Ascending aorta (tissue), 2 donors: Measurements from ENCODE around the gene RASSF5. TPM values are rescaled to one million over a fixed set of nuclear protein-coding genes. Genes with fewer than 3 reads are reported as not detected.

Source experiments
- DNase-seq, 2 donors: peaks; one replicate each; pipeline ENCODE4 v3.0.0-alpha.2; 2019; ENCODE audit warnings: low spot score in 2 of 2
- H3K27ac ChIP-seq, 2 donors: fragments of 200-600 bp; sonication (generic); one replicate each; pipeline ENCODE4 v1.5.1; 2016 to 2017; ENCODE audit warnings: mild to moderate bottlenecking in 1 of 2
- H3K27me3 ChIP-seq: fragments of 200-600 bp; sonication (generic); one replicate; pipeline ENCODE4 v1.5.1; 2017
- H3K36me3 ChIP-seq, 2 donors: fragments of 200-600 bp; sonication (generic); one replicate each; pipeline ENCODE4 v1.5.1; 2016
- H3K4me1 ChIP-seq, 2 donors: fragments of 200-600 bp; sonication (generic); one replicate each; pipeline ENCODE4 v1.5.1; 2016 to 2017; ENCODE audit warnings: mild to moderate bottlenecking in 1 of 2
- H3K4me3 ChIP-seq, 2 donors: fragments of 200-600 bp; sonication (generic); one replicate each; pipeline ENCODE4 v1.5.1; 2016 to 2017; ENCODE audit warnings: mild to moderate bottlenecking in 1 of 2
- H3K9me3 ChIP-seq, 2 donors: fragments of 200-600 bp; sonication (generic); one replicate each; pipeline ENCODE4 v1.5.1; 2016
- intact Hi-C: fragments of 100-400 bp; cut with DNase I; formaldehyde crosslinking; loops from one replicate; pipeline ENCODE4 v1.15.1; 2023
- total RNA-seq: library from RNA; depleted of rRNA; stranded (reverse); fragments of >200 nt; gene quantifications from one replicate; pipeline ENCODE4 v1.1.0, GENCODE V29; 2016
- TF ChIP-seq, protein P1 (sequence below), 3 experiments: fragments of 200-600 bp in 2 of 3; fragments of 450-650 bp in 1 of 3; sonication (generic) in 2 of 3; IDR thresholded peaks; one replicate each; pipeline ENCODE4 v1.5.1; 2016 to 2019; ENCODE audit warnings: antibody characterized with exemption in 3 of 3, mild to moderate bottlenecking in 1 of 3, moderate library complexity in 1 of 3

Gene RASSF5
- total RNA-seq, 1 donor from 2014 or later = 8.9 TPM

DNA sequence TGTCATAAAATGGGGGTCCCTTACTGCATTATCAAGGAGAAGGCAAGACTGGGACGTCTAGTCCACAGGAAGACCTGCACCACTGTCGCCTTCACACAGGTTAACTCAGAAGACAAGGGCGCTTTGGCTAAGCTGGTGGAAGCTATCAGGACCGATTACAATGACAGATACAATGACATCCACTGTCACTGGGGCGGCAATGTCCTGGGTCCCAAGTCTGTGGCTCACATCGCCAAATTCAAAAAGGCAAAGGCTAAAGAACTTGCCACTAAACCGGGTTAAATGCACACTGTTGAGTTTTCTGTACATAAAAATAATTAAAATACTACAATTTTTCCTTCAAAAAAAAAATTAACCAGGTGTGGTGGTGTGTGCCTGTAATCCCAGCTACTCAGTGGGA is 22.1 kb downstream of the RASSF5 start:
- H3K27ac ChIP-seq = no peak overlapping the region
- intact Hi-C loops = no loop called here
- no peak overlapping the region for H3K4me3 ChIP-seq
- no peaks in the 10 kb centered on the region for H3K27me3 ChIP-seq
- no peaks in the 10 kb centered on the region for H3K4me1 ChIP-seq
- TF ChIP-seq, protein P1, sequence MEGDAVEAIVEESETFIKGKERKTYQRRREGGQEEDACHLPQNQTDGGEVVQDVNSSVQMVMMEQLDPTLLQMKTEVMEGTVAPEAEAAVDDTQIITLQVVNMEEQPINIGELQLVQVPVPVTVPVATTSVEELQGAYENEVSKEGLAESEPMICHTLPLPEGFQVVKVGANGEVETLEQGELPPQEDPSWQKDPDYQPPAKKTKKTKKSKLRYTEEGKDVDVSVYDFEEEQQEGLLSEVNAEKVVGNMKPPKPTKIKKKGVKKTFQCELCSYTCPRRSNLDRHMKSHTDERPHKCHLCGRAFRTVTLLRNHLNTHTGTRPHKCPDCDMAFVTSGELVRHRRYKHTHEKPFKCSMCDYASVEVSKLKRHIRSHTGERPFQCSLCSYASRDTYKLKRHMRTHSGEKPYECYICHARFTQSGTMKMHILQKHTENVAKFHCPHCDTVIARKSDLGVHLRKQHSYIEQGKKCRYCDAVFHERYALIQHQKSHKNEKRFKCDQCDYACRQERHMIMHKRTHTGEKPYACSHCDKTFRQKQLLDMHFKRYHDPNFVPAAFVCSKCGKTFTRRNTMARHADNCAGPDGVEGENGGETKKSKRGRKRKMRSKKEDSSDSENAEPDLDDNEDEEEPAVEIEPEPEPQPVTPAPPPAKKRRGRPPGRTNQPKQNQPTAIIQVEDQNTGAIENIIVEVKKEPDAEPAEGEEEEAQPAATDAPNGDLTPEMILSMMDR (IDR thresholded peaks at IDR 0.05) = no peak
- no peaks in the 10 kb centered on the region for H3K9me3 ChIP-seq
- DNase-seq = no peak
- no peaks in the 10 kb centered on the region for H3K36me3 ChIP-seq

DNA sequence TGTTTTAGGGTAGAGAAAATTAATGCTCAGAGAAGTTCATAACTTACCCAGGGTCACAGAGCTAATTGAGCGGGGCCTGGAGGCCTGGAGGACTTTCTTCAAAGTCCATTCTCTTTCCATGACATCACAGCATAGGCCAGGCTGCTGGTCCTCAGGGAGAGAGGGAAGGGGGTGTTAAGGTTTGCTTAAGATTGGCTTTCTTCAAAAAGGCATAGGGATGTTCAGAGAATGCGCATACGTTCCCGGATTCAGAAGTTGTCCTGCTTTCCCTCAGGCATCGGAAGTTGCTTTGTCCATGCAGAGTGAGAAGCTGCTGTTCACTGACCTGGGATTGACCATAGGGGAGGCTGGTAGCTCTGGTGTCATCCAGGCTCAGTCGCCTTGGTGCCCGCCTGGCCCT is 25.0 kb downstream of the RASSF5 start:
- no peaks in the 10 kb centered on the region for H3K27me3 ChIP-seq
- intact Hi-C loops = no loop called here
- TF ChIP-seq, protein P1 (IDR thresholded peaks at IDR 0.05) = no peak
- DNase-seq = no peak
- no peaks in the 10 kb centered on the region for H3K9me3 ChIP-seq
- H3K36me3 ChIP-seq = no peaks in the 10 kb centered on the region
- no peak overlapping the region for H3K27ac ChIP-seq
- H3K4me3 ChIP-seq = no peak overlapping the region
- H3K4me1 ChIP-seq = no peaks in the 10 kb centered on the region

DNA sequence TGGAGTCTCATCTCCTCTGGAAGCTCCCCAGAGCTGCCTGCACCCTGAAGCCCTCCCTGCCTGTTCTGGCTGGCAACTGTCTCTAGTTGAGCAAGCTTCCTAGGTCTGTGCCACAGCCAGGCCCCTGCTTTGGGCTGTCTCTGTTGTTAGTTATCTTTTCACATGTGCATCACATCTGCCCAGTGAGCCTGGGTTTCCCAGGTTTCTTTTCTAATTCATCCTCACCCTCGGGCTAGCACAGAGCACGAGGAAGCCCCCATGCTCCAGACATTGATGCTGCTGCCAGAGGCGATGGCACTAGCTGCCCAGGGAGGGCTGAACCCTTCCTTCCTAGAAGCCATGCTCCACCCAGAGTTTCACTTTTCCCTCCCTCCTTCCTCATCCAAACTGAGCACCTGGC is 27.2 kb downstream of the RASSF5 start:
- Histone ChIP-seq H3K4me1 (peaks cover 0 to 1% of the 10 kb centered on the region in 2 donors), H3K4me3 (no peak overlapping the region), H3K27me3 (no peaks in the 10 kb centered on the region), H3K36me3 (peaks cover 0 to 4% of the 10 kb centered on the region in 2 donors), H3K9me3 (no peaks in the 10 kb centered on the region), H3K27ac (no peak overlapping the region)
- DNase-seq = no peak
- intact Hi-C loops = no loop called here
- TF ChIP-seq, protein P1 (IDR thresholded peaks at IDR 0.05) = no peak

DNA sequence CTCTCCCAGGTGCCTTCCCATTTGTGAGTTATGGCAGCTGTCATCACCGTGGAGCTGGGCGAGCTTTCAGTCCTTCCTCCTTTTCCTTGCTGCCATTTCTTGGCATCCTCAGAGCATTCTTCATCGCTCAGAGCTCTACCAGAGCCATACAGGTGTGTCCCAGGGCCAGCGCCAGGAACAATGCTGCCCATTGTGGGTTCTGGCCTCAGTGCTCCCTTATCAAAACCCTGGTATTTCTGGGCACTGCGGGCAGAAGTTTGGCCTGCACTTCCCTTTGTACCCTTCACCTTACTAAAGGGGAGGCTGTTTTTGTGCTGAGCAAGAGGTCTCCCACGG is 28.5 kb downstream of the RASSF5 start:
- H3K36me3 ChIP-seq = peaks cover 0 to 4% of the 10 kb centered on the region in 2 donors
- peaks cover 0 to 14% of the 10 kb centered on the region in 2 donors for H3K4me1 ChIP-seq
- no peak overlapping the region for H3K27ac ChIP-seq
- intact Hi-C loops = no loop called here
- no peak for DNase-seq
- H3K9me3 ChIP-seq = no peaks in the 10 kb centered on the region
- TF ChIP-seq, protein P1 (IDR thresholded peaks at IDR 0.05) = no peak
- no peaks in the 10 kb centered on the region for H3K27me3 ChIP-seq
- H3K4me3 ChIP-seq = no peak overlapping the region

DNA sequence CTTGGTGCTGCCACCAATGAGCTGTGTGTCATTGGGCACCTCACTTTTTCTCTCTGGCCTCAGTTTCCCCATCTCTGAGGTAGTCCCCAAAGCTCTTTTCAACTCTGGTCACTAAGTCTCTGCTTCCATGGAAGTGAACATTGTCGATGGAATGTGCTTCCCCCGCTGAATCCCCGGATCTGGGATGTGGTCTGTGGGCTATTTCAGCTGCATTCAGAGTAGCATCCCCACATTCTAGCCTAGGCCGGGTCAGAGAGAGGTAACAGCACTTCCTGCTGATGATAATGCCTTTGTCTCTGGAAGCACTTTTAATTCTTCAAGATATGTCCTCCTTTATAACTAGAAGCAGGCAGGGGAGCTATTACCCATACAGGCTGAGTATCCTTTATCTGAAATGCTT is 29.8 kb downstream of the RASSF5 start:
- intact Hi-C loops = no loop called here
- H3K9me3 ChIP-seq = no peaks in the 10 kb centered on the region
- H3K27me3 ChIP-seq = no peaks in the 10 kb centered on the region
- DNase-seq = no peak
- H3K36me3 ChIP-seq = peaks cover 0 to 4% of the 10 kb centered on the region in 2 donors
- H3K4me1 ChIP-seq = peaks cover 0 to 20% of the 10 kb centered on the region in 2 donors
- TF ChIP-seq, protein P1 (IDR thresholded peaks at IDR 0.05) = no peak
- H3K4me3 ChIP-seq = no peak overlapping the region
- H3K27ac ChIP-seq = no peak overlapping the region

DNA sequence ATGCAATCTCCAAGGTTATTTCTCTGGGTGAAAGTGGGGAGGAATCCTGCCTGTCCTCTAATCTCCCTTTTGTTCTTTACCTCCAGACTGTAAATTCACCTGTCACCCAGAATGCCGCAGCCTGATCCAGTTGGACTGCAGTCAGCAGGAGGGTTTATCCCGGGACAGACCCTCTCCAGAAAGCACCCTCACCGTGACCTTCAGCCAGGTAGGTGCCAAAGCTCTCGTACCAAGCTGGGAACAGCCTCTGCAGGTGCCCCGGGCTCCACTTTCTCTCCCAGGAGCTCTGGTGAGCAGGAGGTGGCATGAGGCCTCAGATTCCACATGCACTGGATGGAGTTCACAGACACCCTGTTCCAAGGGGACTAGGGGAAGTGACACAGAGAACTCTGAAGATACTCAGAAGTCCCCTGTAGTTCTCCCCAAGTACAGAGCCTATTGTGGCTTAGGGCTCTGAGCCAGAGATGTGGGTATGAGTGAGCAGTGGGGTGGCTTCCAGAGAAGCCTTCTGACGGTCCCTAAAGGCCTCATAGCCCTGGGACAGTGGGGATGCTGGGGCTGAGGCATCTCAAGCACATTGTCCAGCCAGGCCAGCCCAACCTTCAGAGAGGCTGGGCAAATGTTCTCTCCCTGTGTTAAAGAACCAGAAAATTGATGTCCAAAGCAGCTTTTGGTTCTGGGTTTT is 30.9 kb downstream of the RASSF5 start:
- no peak overlapping the region for H3K27ac ChIP-seq
- H3K27me3 ChIP-seq = no peaks in the 10 kb centered on the region
- intact Hi-C loops = no loop called here
- H3K4me1 ChIP-seq = peaks cover 0 to 20% of the 10 kb centered on the region in 2 donors
- no peak for DNase-seq
- H3K36me3 ChIP-seq = peaks cover 0 to 4% of the 10 kb centered on the region in 2 donors
- TF ChIP-seq, protein P1 (IDR thresholded peaks at IDR 0.05) = no peak
- no peak overlapping the region for H3K4me3 ChIP-seq
- H3K9me3 ChIP-seq = no peaks in the 10 kb centered on the region
